NB4 (cell line): Measurements from ENCODE around the gene NTN5.
A peak's percentile ranks its signal among the peaks of the same experiment; 100 is the strongest.
"Not testable (repeated sequence)": the region's sequence is repeated elsewhere in the genome, so short reads cannot be mapped to it uniquely, and the experiment has no call there.

ENCODE experiments used
- DNase-seq: peaks from one replicate; pipeline ENCODE4 v3.0.0; 2010; ENCODE audit warnings: low read depth
- H3K4me3 ChIP-seq: one replicate; pipeline ENCODE4 v1.5.1; 2011; ENCODE audit warnings: mild to moderate bottlenecking, low read depth, low read length, moderate library complexity
- MYC ChIP-seq: IDR thresholded peaks from 2 replicates; pipeline ENCODE4 v1.6.1; 2011; ENCODE audit warnings: low read depth, low read length
- POLR2A ChIP-seq: IDR thresholded peaks from 2 replicates; pipeline ENCODE4 v1.6.1; 2011; ENCODE audit warnings: mild to moderate bottlenecking; ENCODE audit not compliant: insufficient read length; ENCODE audit errors: extremely low read depth
- TF ChIP-seq, protein P1 (sequence below): IDR thresholded peaks from 2 replicates; pipeline ENCODE4 v1.6.1; 2011; ENCODE audit warnings: low read depth, low read length
- TF ChIP-seq, protein P2 (sequence below): IDR thresholded peaks from one replicate; pipeline ENCODE4 v1.5.1; 2012; ENCODE audit warnings: low read depth, low read length

Gene NTN5

GRCh38 chr19:48663667-48664066 is 9.2 kb downstream of the NTN5 start:
- DNase-seq: no peak
- TF ChIP-seq MYC (no peak), POLR2A (no peak)
- TF ChIP-seq, protein P1, sequence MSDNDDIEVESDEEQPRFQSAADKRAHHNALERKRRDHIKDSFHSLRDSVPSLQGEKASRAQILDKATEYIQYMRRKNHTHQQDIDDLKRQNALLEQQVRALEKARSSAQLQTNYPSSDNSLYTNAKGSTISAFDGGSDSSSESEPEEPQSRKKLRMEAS: no peak
- TF ChIP-seq, protein P2, sequence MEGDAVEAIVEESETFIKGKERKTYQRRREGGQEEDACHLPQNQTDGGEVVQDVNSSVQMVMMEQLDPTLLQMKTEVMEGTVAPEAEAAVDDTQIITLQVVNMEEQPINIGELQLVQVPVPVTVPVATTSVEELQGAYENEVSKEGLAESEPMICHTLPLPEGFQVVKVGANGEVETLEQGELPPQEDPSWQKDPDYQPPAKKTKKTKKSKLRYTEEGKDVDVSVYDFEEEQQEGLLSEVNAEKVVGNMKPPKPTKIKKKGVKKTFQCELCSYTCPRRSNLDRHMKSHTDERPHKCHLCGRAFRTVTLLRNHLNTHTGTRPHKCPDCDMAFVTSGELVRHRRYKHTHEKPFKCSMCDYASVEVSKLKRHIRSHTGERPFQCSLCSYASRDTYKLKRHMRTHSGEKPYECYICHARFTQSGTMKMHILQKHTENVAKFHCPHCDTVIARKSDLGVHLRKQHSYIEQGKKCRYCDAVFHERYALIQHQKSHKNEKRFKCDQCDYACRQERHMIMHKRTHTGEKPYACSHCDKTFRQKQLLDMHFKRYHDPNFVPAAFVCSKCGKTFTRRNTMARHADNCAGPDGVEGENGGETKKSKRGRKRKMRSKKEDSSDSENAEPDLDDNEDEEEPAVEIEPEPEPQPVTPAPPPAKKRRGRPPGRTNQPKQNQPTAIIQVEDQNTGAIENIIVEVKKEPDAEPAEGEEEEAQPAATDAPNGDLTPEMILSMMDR: no peak

DNA sequence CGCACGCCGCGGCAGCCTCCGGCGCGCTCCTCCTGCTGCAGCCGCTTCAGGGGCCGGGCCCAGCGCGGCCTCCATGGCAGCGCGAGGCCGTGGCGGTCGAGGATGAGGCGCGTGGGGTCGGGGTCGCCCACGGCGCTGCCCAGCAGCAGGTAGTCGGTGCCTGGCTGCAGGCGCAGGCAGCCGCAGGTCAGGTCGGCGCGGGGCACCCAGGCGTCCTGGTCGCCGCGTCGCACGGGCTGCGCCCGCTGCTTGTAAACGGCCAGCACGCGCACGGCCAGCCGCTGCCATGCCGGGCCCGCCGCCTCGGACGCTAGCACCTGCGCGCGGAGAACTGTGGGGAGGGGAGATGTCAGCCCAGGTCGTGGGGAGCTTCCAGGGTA is 11.1 kb downstream of the NTN5 start:
- no peak for DNase-seq

More at GRCh38 chr19:48663667-48664066, 9.2 kb downstream of the NTN5 start:
- H3K4me3 ChIP-seq: no peak overlapping the region

GRCh38 chr19:48660852-48661710 is 11.7 kb downstream of the NTN5 start:
- DNase-seq: peak; percentile 98

More for the DNA sequence above, 11.1 kb downstream of the NTN5 start:
- H3K4me3 ChIP-seq: no peak overlapping the region
- no peak for TF ChIP-seq POLR2A
- TF ChIP-seq MYC: no peak

GRCh38 chr19:48659768-48660167 is 13.0 kb downstream of the NTN5 start:
- TF ChIP-seq, protein P1: no peak
- TF ChIP-seq POLR2A (no peak), MYC (no peak)
- TF ChIP-seq, protein P2: no peak
- H3K4me3 ChIP-seq: no peak overlapping the region
- peak; percentile 60 for DNase-seq

More at GRCh38 chr19:48660852-48661710, 11.7 kb downstream of the NTN5 start:
- no peak overlapping the region for H3K4me3 ChIP-seq
- TF ChIP-seq MYC: no peak
- TF ChIP-seq, protein P1: no peak
- TF ChIP-seq, protein P2: no peak
- no peak for TF ChIP-seq POLR2A

DNA sequence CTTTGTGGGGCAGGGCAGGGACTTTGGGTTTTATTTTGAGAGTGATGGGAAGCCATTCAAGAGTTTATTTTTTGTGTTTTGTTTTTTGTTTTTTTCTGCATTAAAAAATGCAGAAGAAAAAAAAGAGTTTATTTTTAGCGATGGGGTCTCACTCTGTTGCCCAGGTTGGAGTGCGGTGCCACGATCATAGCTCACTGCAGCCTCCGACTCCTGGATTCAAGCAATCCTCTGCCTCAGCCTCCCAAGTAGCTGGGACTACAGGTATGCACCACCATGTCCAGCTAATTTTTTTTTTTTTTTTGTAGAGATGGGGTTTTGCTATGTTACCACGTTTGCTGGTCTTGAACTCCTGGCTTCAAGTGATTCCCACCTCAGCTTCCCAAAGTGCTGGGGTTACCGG is 14.3 kb downstream of the NTN5 start:
- DNase-seq: no peak
- no peak overlapping the region for H3K4me3 ChIP-seq
- no peak for TF ChIP-seq POLR2A
- TF ChIP-seq, protein P2: no peak
- TF ChIP-seq, protein P1: no peak
- no peak for TF ChIP-seq MYC

DNA sequence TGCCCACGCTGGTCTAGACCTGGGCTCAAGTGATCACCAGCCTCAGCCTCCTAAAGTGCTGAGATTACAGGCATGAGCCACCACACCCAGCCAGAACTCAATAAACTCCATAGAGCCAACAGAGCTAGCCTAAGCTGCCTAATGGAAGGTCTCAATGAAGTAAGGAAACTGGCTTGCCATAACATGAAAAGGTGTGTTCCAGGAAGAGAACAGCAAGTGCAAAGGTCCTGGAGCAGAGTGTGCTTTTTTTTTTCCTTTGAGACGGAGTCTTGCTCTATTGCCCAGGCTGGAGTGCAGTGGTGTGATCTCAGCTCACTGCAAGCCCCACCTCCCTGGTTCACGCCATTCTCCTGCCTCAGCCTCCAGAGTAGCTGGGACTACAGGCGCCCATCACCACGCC is 15.0 kb downstream of the NTN5 start:
- not testable (repeated sequence) for DNase-seq, H3K4me3 ChIP-seq
